Uterus (tissue), 4 donors: ENCODE measurements around the gene AFMID. TPM values are rescaled to one million over a fixed set of nuclear protein-coding genes. Genes with fewer than 3 reads are reported as not detected.

Experiments
- DNase-seq, 2 donors: peaks; one replicate each; pipeline ENCODE4 v3.0.0-alpha.2; 2019 to 2020
- H3K27ac ChIP-seq, 2 donors: fragments of 200-600 bp; sonication (generic); 1 replicate in 1 of 2; 2 replicates in 1 of 2; pipeline ENCODE4 v1.5.1; 2016 to 2018
- H3K27me3 ChIP-seq, 2 donors: fragments of 200-600 bp; sonication (generic); one replicate each; pipeline ENCODE4 v1.5.1; 2018 to 2019; ENCODE audit warnings: control low read depth in 1 of 2
- H3K36me3 ChIP-seq, 2 donors: fragments of 200-600 bp; sonication (generic); one replicate each; pipeline ENCODE4 v1.5.1; 2019; ENCODE audit warnings: control low read depth in 1 of 2
- H3K4me1 ChIP-seq, 2 donors: fragments of 200-600 bp; sonication (generic); one replicate each; pipeline ENCODE4 v1.5.1; 2018 to 2019; ENCODE audit warnings: control low read depth in 1 of 2
- H3K4me3 ChIP-seq, 2 donors: fragments of 200-600 bp; sonication (generic); 1 replicate in 1 of 2; 2 replicates in 1 of 2; pipeline ENCODE4 v1.5.1; 2018 to 2019; ENCODE audit warnings: mild to moderate bottlenecking in 1 of 2
- H3K9me3 ChIP-seq, 2 donors: fragments of 200-600 bp; sonication (generic); one replicate each; pipeline ENCODE4 v1.5.1; 2019; ENCODE audit warnings: control low read depth in 1 of 2
- POLR2A ChIP-seq, 2 donors: fragments of 450-650 bp; IDR thresholded peaks; one replicate each; pipeline ENCODE4 v1.6.1; 2016; ENCODE audit warnings: antibody characterized with exemption in 2 of 2, mild to moderate bottlenecking in 1 of 2, moderate library complexity in 1 of 2
- intact Hi-C: fragments of 100-400 bp; cut with DNase I; formaldehyde crosslinking; loops from one replicate; pipeline ENCODE4 v1.15.1; 2023; ENCODE audit warnings: low total_unique reads
- total RNA-seq, 4 donors: library from RNA; depleted of rRNA in 3 of 4; stranded (reverse); fragments of >200 nt in 3 of 4; gene quantifications; one replicate each; pipeline versions ENCODE4 v1.1.0 to v1.2.4, GENCODE V29; 2014 to 2023
- TF ChIP-seq, protein P1 (sequence below), 4 experiments: fragments of 200-600 bp in 2 of 4; fragments of 450-650 bp in 2 of 4; sonication (generic) in 2 of 4; IDR thresholded peaks; one replicate each; pipeline ENCODE4 v1.5.1; 2016 to 2019; ENCODE audit warnings: antibody characterized with exemption in 4 of 4, mild to moderate bottlenecking in 2 of 4, moderate library complexity in 1 of 4
- donor health status: DM: yes; HTN: yes; CAD: no.

The AFMID gene
- total RNA-seq, 4 donors from 2014 or later, result 21.2 to 38.4 (median 23.7) TPM

DNA sequence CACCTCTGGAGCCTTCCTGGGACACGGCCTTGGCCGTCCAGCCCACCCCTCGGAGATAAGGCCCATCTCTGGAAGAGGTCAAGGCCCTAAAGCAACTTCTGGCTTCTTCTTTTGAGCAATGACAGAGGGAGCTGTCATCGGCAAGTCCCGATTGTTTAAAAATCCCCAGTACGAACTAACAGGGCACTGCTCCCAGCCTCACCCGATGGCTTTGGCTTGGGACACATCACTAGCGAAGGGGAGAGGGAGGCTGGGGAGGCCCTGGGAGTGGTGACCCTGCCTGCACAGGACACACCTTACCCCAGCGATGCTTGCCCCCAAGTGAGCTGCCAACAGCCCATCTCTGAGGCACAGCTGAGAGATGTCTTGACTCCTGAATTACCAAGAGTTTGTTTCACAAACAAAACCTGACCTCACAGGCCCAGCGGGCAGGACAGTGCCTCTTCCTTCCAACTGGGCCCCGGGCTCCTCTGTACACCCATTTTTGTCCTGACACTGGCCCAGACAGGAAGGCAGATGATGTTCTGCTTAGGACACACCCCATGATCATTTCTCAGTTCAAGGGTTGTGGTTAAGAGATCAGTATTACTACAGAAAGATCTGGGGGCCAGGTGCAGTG is 14.0 kb upstream of the AFMID start:
- H3K4me1 ChIP-seq, result peaks cover 0 to 16% of the 10 kb centered on the region in 2 donors
- no peak overlapping the region for H3K4me3 ChIP-seq
- no peaks in the 10 kb centered on the region for H3K9me3 ChIP-seq
- H3K36me3 ChIP-seq, result no peaks in the 10 kb centered on the region
- intact Hi-C loops, result no loop called here
- H3K27ac ChIP-seq, result peak overlapping the region; percentile 81 to 85
- no peak for TF ChIP-seq POLR2A (IDR thresholded peaks at IDR 0.05)
- TF ChIP-seq, protein P1, sequence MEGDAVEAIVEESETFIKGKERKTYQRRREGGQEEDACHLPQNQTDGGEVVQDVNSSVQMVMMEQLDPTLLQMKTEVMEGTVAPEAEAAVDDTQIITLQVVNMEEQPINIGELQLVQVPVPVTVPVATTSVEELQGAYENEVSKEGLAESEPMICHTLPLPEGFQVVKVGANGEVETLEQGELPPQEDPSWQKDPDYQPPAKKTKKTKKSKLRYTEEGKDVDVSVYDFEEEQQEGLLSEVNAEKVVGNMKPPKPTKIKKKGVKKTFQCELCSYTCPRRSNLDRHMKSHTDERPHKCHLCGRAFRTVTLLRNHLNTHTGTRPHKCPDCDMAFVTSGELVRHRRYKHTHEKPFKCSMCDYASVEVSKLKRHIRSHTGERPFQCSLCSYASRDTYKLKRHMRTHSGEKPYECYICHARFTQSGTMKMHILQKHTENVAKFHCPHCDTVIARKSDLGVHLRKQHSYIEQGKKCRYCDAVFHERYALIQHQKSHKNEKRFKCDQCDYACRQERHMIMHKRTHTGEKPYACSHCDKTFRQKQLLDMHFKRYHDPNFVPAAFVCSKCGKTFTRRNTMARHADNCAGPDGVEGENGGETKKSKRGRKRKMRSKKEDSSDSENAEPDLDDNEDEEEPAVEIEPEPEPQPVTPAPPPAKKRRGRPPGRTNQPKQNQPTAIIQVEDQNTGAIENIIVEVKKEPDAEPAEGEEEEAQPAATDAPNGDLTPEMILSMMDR (IDR thresholded peaks at IDR 0.05), result no peak
- no peaks in the 10 kb centered on the region for H3K27me3 ChIP-seq
- peak in 1 of 2 donors; percentile 24 for DNase-seq

DNA sequence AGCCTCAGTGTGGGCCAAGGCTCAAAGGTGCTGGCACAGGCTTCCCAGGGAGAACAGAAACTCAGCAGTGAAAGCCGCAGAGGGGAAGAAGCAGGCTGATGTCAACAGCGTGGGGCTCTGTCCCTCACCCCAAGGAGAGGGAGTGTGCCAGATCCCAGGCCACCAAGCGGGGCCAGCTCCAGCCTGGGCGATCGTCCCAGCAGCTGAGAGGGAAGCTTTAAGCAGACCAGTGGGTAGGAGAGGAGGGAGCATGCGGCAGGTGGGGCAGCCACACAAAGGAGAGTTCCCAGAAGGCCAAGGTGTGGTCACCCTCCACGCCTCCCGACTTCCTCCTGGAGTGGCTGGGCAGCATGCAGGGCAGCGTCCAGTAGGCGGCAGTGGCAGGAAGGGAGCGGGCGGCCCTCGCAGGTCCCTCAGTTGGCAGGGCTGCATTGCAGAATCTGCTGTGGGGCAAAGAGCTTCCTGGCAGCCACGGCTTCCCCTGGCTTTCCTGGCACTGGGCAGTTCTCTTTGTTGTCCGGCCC is 12.8 kb upstream of the AFMID start:
- no peaks in the 10 kb centered on the region for H3K27me3 ChIP-seq
- DNase-seq, result peak; percentile 50 to 73
- intact Hi-C loops, result no loop called here
- no peaks in the 10 kb centered on the region for H3K9me3 ChIP-seq
- H3K4me3 ChIP-seq, result no peak overlapping the region
- H3K27ac ChIP-seq, result peak overlapping the region; percentile 81 to 85
- peak in 1 of 2 donors; percentile 38 for TF ChIP-seq POLR2A (IDR thresholded peaks at IDR 0.05)
- TF ChIP-seq, protein P1 (IDR thresholded peaks at IDR 0.05), result peak in 3 of 4 experiments; percentile 12 to 64 (median 63)
- peaks cover 0 to 16% of the 10 kb centered on the region in 2 donors for H3K4me1 ChIP-seq
- H3K36me3 ChIP-seq, result no peaks in the 10 kb centered on the region

DNA sequence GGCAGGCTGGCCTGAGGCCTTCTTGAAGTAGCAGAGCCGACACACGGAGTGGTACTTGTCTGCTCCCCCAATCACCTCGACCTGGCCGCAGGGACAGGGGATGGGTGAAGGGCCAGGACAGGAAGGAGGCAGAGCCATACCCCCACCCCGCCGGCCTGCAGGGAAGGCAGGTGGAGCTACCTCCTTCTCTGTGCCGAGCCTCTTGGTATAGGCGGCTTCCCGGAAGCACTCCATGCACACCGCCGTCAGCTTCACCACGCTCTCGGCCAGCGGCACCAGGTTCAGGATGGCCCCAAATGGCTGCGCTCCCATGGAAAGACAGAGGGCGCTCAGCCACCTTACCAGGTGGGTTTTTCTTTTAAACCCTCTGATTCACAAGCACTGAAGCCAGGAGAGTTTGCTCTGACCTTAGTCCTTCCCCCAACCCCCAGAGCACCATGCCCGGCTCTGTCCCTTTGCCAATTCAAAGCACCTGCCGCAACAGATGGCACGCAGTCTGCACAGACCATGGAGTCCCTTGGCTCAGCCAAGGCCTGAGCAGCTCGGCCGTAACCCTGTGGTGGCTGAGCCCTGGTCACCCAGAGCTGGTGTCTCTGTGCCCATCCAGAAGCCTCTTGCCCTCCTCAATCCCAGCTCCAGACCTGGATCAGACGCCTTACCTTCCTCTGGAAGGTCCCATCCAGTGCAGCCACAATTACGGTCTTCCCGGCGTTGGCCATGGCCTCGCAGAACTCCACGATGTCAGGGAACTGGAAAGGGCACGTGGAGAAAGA is 12.1 kb upstream of the AFMID start:
- intact Hi-C loops, result loop anchor here (5.0 kb wide), 1 partner anchor 63 kb away; no protein-coding TSS in a partner anchor
- H3K27me3 ChIP-seq, result no peaks in the 10 kb centered on the region
- peaks cover 0 to 16% of the 10 kb centered on the region in 2 donors for H3K4me1 ChIP-seq
- DNase-seq, result no peak
- no peaks in the 10 kb centered on the region for H3K9me3 ChIP-seq
- no peaks in the 10 kb centered on the region for H3K36me3 ChIP-seq
- TF ChIP-seq, protein P1 (IDR thresholded peaks at IDR 0.05), result no peak
- TF ChIP-seq POLR2A (IDR thresholded peaks at IDR 0.05), result no peak
- H3K27ac ChIP-seq, result peak overlapping the region; percentile 81 to 85
- no peak overlapping the region for H3K4me3 ChIP-seq

DNA sequence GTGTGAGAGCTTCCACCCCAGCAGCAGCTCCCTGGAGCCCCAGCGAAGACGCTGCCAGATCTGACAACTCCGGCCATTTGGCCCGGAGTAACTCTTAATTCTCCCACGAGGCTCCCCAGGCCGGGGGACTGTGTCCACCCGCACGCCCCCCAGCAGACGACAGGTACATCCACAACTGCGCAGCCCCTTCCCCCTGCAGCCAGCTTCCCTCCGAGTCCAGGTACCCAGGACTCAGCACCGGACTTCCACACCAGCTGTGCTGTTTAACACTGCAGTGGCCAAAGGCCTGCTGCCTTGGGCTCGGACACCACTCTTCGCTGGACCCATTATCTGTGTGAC is 11.6 kb upstream of the AFMID start:
- Histone ChIP-seq H3K27ac (peak overlapping the region in 1 of 2 donors; percentile 85), H3K27me3 (no peaks in the 10 kb centered on the region), H3K4me3 (no peak overlapping the region), H3K4me1 (peaks cover 0 to 16% of the 10 kb centered on the region in 2 donors), H3K36me3 (no peaks in the 10 kb centered on the region), H3K9me3 (no peaks in the 10 kb centered on the region)
- no peak for DNase-seq
- TF ChIP-seq, protein P1 (IDR thresholded peaks at IDR 0.05), result no peak
- intact Hi-C loops, result loop anchor here (5.0 kb wide), 1 partner anchor 63 kb away; no protein-coding TSS in a partner anchor

DNA sequence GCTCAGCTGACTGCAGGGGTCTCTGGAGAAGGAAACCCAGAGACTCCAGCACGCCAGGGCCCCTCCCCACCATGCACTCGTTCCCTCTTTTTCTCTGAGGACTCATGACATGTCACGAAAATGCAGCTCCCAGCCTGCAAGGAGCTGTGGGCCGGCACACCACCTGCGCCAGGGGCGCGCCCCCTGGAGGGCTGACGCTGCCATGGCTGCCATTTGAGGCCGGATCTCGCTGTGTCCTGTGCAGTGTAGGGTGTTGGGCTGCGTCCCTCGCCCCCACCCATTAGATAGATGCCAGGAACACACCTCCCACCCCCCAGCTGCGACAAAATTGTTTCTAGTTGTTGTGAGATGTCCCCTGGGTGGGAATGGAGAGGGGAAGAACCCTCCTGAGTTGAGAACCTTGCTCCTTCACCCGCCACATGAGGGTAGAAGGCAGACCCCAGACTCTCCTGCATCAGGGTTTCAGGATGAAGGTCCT is 10.6 kb upstream of the AFMID start:
- TF ChIP-seq, protein P1 (IDR thresholded peaks at IDR 0.05), result peak; percentile 80 to 90 (median 84)
- TF ChIP-seq POLR2A (IDR thresholded peaks at IDR 0.05), result no peak
- Histone ChIP-seq H3K4me1 (peaks cover 0 to 12% of the 10 kb centered on the region in 2 donors), H3K36me3 (no peaks in the 10 kb centered on the region), H3K27ac (no peak overlapping the region), H3K9me3 (no peaks in the 10 kb centered on the region), H3K4me3 (no peak overlapping the region), H3K27me3 (no peaks in the 10 kb centered on the region)
- DNase-seq, result peak; percentile 66 to 68
- intact Hi-C loops, result loop anchor here (5.0 kb wide), 1 partner anchor 64 kb away; no protein-coding TSS in a partner anchor
